Activated T-helper 1 cell treated with anti-CD3 and anti-CD28 coated beads, Interleukin-2, amount 50 U/mL, for 16 hours (primary cell): ENCODE results near the gene COL15A1.

Source experiments
- DNase-seq, 2 donors: peaks; one replicate each; pipeline ENCODE4 v3.0.0-alpha.2; 2020; ENCODE audit warnings: low read depth in 1 of 2, low spot score in 1 of 2

Gene COL15A1

GRCh38 chr9:98971168-98971914 lies 27.6 kb downstream of the COL15A1 start:
- no peak for DNase-seq

- DNase-seq: no peak
Measured at GRCh38 chr9:98971915-98972223, 28.2 kb downstream of the COL15A1 start.

GRCh38 chr9:98972716-98973115 lies 29.0 kb downstream of the COL15A1 start:
- DNase-seq: no peak

GRCh38 chr9:98973171-98973570 lies 29.5 kb downstream of the COL15A1 start:
- no peak for DNase-seq

GRCh38 chr9:98973576-98973975 lies 29.9 kb downstream of the COL15A1 start:
- DNase-seq: no peak

GRCh38 chr9:98974106-98974505 lies 30.4 kb downstream of the COL15A1 start:
- DNase-seq: no peak

GRCh38 chr9:98974554-98974953 lies 30.8 kb downstream of the COL15A1 start:
- no peak for DNase-seq

GRCh38 chr9:98974994-98975712 lies 31.4 kb downstream of the COL15A1 start:
- peak; percentile 69 to 75 for DNase-seq

- no peak for DNase-seq
Measured at GRCh38 chr9:98975838-98976237, 32.1 kb downstream of the COL15A1 start.

- DNase-seq: no peak
Measured at GRCh38 chr9:98977246-98977714, 33.6 kb downstream of the COL15A1 start.

- no peak for DNase-seq
Measured at GRCh38 chr9:98977813-98978212, 34.1 kb downstream of the COL15A1 start.

- no peak for DNase-seq
Measured at GRCh38 chr9:98978231-98978681, 34.5 kb downstream of the COL15A1 start.

GRCh38 chr9:98980291-98980690 lies 36.6 kb downstream of the COL15A1 start:
- no peak for DNase-seq

GRCh38 chr9:98983295-98984268 lies 39.9 kb downstream of the COL15A1 start:
- no peak for DNase-seq

GRCh38 chr9:98985596-98985995 lies 41.9 kb downstream of the COL15A1 start:
- no peak for DNase-seq

GRCh38 chr9:98986866-98987651 lies 43.4 kb downstream of the COL15A1 start:
- DNase-seq: no peak

GRCh38 chr9:98989036-98990000 lies 45.6 kb downstream of the COL15A1 start:
- DNase-seq: no peak

- no peak for DNase-seq
Measured at GRCh38 chr9:98990181-98990870, 46.6 kb downstream of the COL15A1 start.
